Activated CD8-positive, alpha-beta T cell treated with anti-CD3 and anti-CD28 coated beads for 36 hours (primary cell): ENCODE measurements around the gene PKHD1. TPM values are rescaled to one million over a fixed set of nuclear protein-coding genes. Genes with fewer than 3 reads are reported as not detected.

Source experiments
- ATAC-seq: fragments of 200-7000 bp; cut with Tn5 transposase; one replicate; pipeline ENCODE4 v1.10.0; 2021; ENCODE audit warnings: mild to moderate bottlenecking, moderate library complexity
- CTCF ChIA-PET: fragments of 350-600 bp; sonication (Branson Sonifier 250); formaldehyde crosslinking; loops from one replicate; lab custom pipeline; 2021; ENCODE audit warnings: antibody characterized with exemption; lab: Charles Lee
- POLR2A ChIA-PET: fragments of 350-600 bp; sonication (Branson Sonifier 250); formaldehyde crosslinking; loops from one replicate; lab custom pipeline; 2021; ENCODE audit warnings: antibody characterized with exemption; lab: Charles Lee
- DNase-seq: peaks from one replicate; pipeline ENCODE4 v3.0.0-alpha.2; 2020
- H3K27ac Mint-ChIP-seq: one replicate; pipeline ENCODE4 v1.8.0; 2021; ENCODE audit warnings: mild to moderate bottlenecking, mixed read lengths
- H3K27me3 Mint-ChIP-seq: one replicate; pipeline ENCODE4 v1.8.0; 2021; ENCODE audit warnings: mixed read lengths
- H3K36me3 Mint-ChIP-seq: one replicate; pipeline ENCODE4 v1.8.0; 2021; ENCODE audit warnings: low read depth, mixed read lengths
- H3K4me1 Mint-ChIP-seq: one replicate; pipeline ENCODE4 v1.8.0; 2021; ENCODE audit warnings: low read depth, mixed read lengths
- H3K4me3 Mint-ChIP-seq: one replicate; pipeline ENCODE4 v1.8.0; 2021; ENCODE audit warnings: mild to moderate bottlenecking, moderate library complexity, mixed read lengths
- H3K9me3 Mint-ChIP-seq: one replicate; pipeline ENCODE4 v1.8.0; 2021; ENCODE audit warnings: mixed read lengths
- CTCF ChIP-seq: fragments of 200-600 bp; IDR thresholded peaks from one replicate; pipeline ENCODE4 v1.8.0; 2022; ENCODE audit warnings: antibody characterized with exemption, mild to moderate bottlenecking
- intact Hi-C: fragments of 100-400 bp; cut with micrococcal nuclease; formaldehyde crosslinking; loops from one replicate; pipeline ENCODE4 v1.10.0; 2022
- total RNA-seq, 2 experiments: library from RNA; stranded (reverse); gene quantifications; one replicate each; pipeline ENCODE4 v1.2.3, GENCODE V29; 2021

PKHD1 gene
- total RNA-seq, 2 experiments from 2014 or later: not detected

GRCh38 chr6:52014391-52014790 lies 73.0 kb downstream of the PKHD1 start:
- H3K4me1 Mint-ChIP-seq: no peaks in the 10 kb centered on the region
- POLR2A ChIA-PET: no interaction called here
- intact Hi-C loops: no loop called here
- ATAC-seq (no peak), DNase-seq (no peak)
- no peaks in the 10 kb centered on the region for H3K9me3 Mint-ChIP-seq
- H3K27me3 Mint-ChIP-seq: peaks cover 7% of the 10 kb centered on the region
- no peaks in the 10 kb centered on the region for H3K36me3 Mint-ChIP-seq
- TF ChIP-seq CTCF: no peak
- no peak overlapping the region for H3K4me3 Mint-ChIP-seq
- H3K27ac Mint-ChIP-seq: no peak overlapping the region
- CTCF ChIA-PET: no interaction called here

- Mint-ChIP-seq H3K27me3 (peaks cover 7% of the 10 kb centered on the region), H3K36me3 (no peaks in the 10 kb centered on the region), H3K4me3 (no peak overlapping the region), H3K27ac (no peak overlapping the region), H3K9me3 (no peaks in the 10 kb centered on the region), H3K4me1 (no peaks in the 10 kb centered on the region)
- no peak for TF ChIP-seq CTCF
- ChIA-PET POLR2A (no interaction called here), CTCF (no interaction called here)
- DNase-seq (no peak), ATAC-seq (no peak)
- intact Hi-C loops: no loop called here
These were observed 74.4 kb downstream of the PKHD1 start for GRCh38 chr6:52013035-52013434.

GRCh38 chr6:52012582-52012981 lies 74.8 kb downstream of the PKHD1 start:
- ChIA-PET POLR2A (no interaction called here), CTCF (interaction anchor here (1.0 kb wide), 1 partner anchor 10 kb away, joined by 3 read pairs; no protein-coding TSS in a partner anchor)
- DNase-seq (no peak), ATAC-seq (no peak)
- no peak overlapping the region for H3K27ac Mint-ChIP-seq
- H3K27me3 Mint-ChIP-seq: peaks cover 7% of the 10 kb centered on the region
- H3K9me3 Mint-ChIP-seq: no peaks in the 10 kb centered on the region
- no peak for TF ChIP-seq CTCF
- intact Hi-C loops: no loop called here
- no peak overlapping the region for H3K4me3 Mint-ChIP-seq
- H3K4me1 Mint-ChIP-seq: no peaks in the 10 kb centered on the region
- H3K36me3 Mint-ChIP-seq: no peaks in the 10 kb centered on the region

- no peaks in the 10 kb centered on the region for H3K4me1 Mint-ChIP-seq
- CTCF ChIA-PET: interaction anchor here (1.3 kb wide), 1 partner anchor 9 kb away, joined by 5 read pairs; no protein-coding TSS in a partner anchor
- intact Hi-C loops: no loop called here
- POLR2A ChIA-PET: no interaction called here
- H3K4me3 Mint-ChIP-seq: no peak overlapping the region
- ATAC-seq (no peak), DNase-seq (no peak)
- TF ChIP-seq CTCF: no peak
- H3K9me3 Mint-ChIP-seq: no peaks in the 10 kb centered on the region
- peaks cover 7% of the 10 kb centered on the region for H3K27me3 Mint-ChIP-seq
- no peaks in the 10 kb centered on the region for H3K36me3 Mint-ChIP-seq
- H3K27ac Mint-ChIP-seq: no peak overlapping the region
These were observed 76.6 kb downstream of the PKHD1 start for GRCh38 chr6:52010806-52011205.

GRCh38 chr6:52010145-52010544 lies 77.3 kb downstream of the PKHD1 start:
- DNase-seq (no peak), ATAC-seq (no peak)
- Mint-ChIP-seq H3K4me1 (no peaks in the 10 kb centered on the region), H3K4me3 (no peak overlapping the region), H3K9me3 (no peaks in the 10 kb centered on the region), H3K36me3 (no peaks in the 10 kb centered on the region), H3K27ac (no peak overlapping the region), H3K27me3 (peaks cover 7% of the 10 kb centered on the region)
- intact Hi-C loops: no loop called here
- ChIA-PET CTCF (interaction anchor here (1.2 to 1.3 kb wide), 2 partner anchors 10 to 12 kb away, joined by 5 read pairs; no protein-coding TSS in a partner anchor), POLR2A (no interaction called here)
- TF ChIP-seq CTCF: no peak
